ENCODE measurements around the gene ROBO1. TPM values are rescaled to one million over a fixed set of nuclear protein-coding genes. Genes with fewer than 3 reads are reported as not detected.

ROBO1 gene
- polyA plus RNA-seq, 1 donor (not counting 4 experiments of a cell fraction or from before 2014, with no cell fraction given), result 27.1 TPM

DNA sequence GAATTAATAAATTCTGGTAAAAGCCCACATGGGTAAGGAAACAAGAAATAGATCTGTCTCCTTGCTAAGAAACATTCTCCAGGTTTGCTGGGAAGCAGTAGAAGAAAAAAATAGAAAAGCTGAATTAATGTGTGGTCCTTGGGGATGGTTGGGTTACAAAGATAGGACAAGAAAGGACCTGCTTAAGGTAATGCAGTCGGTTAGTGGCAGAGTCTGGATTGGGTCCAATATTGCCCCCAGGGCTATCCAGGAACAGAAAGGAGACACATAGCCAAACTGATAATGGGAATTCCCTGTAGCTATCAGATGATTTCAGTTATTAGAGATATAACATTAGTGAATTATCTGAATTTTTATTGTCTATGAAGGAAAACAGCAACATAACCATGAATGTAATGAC is 584.3 kb downstream of the ROBO1 start:
- no peaks in the 10 kb centered on the region for H3K9me3 ChIP-seq (ENCODE audit: control insufficient read depth, low read depth, low read length)
- dilution Hi-C loops (cut with MboI; ENCODE audit: extremely low pct_ligation_motif_present, low sequenced_read_pairs), result no loop called here
- H3K4me2 ChIP-seq (ENCODE audit: control insufficient read depth, extremely low read depth, insufficient read depth, low read depth, low read length), result peak overlapping the region; percentile 29
- H2AFZ ChIP-seq (ENCODE audit: control insufficient read depth, low read length), result no peak overlapping the region
- no peaks in the 10 kb centered on the region for H4K20me1 ChIP-seq (ENCODE audit: control insufficient read depth, extremely low read depth, insufficient read depth, low read length)
- no peak overlapping the region for H3K27ac ChIP-seq (ENCODE audit: control insufficient read depth, insufficient read depth, low read length)
- H3K9me1 ChIP-seq (ENCODE audit: control insufficient read depth, extremely low read depth, insufficient read depth, low read length), result no peaks in the 10 kb centered on the region
- H3K27me3 ChIP-seq (ENCODE audit: control insufficient read depth, extremely low read depth, insufficient read depth, low read length), result no peaks in the 10 kb centered on the region
- H3K36me3 ChIP-seq (ENCODE audit: control insufficient read depth in 2 of 2, extremely low read depth in 1 of 2, insufficient read depth in 2 of 2, low read length in 2 of 2), result no peaks in the 10 kb centered on the region
- TF ChIP-seq, protein P1, sequence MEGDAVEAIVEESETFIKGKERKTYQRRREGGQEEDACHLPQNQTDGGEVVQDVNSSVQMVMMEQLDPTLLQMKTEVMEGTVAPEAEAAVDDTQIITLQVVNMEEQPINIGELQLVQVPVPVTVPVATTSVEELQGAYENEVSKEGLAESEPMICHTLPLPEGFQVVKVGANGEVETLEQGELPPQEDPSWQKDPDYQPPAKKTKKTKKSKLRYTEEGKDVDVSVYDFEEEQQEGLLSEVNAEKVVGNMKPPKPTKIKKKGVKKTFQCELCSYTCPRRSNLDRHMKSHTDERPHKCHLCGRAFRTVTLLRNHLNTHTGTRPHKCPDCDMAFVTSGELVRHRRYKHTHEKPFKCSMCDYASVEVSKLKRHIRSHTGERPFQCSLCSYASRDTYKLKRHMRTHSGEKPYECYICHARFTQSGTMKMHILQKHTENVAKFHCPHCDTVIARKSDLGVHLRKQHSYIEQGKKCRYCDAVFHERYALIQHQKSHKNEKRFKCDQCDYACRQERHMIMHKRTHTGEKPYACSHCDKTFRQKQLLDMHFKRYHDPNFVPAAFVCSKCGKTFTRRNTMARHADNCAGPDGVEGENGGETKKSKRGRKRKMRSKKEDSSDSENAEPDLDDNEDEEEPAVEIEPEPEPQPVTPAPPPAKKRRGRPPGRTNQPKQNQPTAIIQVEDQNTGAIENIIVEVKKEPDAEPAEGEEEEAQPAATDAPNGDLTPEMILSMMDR (optimal IDR thresholded peaks at IDR 0.05 in 1 of 3, IDR thresholded peaks at IDR 0.05 in 1 of 3, conservative IDR thresholded peaks at IDR 0.05 in 1 of 3; ENCODE audit: extremely low read depth in 1 of 3, insufficient read depth in 2 of 3, low read length in 3 of 3), result no peak
- TF ChIP-seq EZH2 (IDR thresholded peaks at IDR 0.05; ENCODE audit: low read length), result no peak
- no peak overlapping the region for H3K4me3 ChIP-seq (ENCODE audit: control insufficient read depth in 2 of 3, extremely low read depth in 1 of 3, insufficient read depth in 2 of 3, low read depth in 1 of 3, low read length in 3 of 3)
- peaks cover 6% of the 10 kb centered on the region for H3K4me1 ChIP-seq (ENCODE audit: control insufficient read depth, extremely low read depth, insufficient read depth, low read length)
- no peak for DNase-seq (ENCODE audit: low read depth, low spot score)
- no peak overlapping the region for H3K9ac ChIP-seq (ENCODE audit: control insufficient read depth, extremely low read depth, insufficient read depth, low read length)
- no peaks in the 10 kb centered on the region for H3K79me2 ChIP-seq (ENCODE audit: control insufficient read depth, insufficient read depth, low read length)
- FAIRE-seq, result peak; percentile 66

DNA sequence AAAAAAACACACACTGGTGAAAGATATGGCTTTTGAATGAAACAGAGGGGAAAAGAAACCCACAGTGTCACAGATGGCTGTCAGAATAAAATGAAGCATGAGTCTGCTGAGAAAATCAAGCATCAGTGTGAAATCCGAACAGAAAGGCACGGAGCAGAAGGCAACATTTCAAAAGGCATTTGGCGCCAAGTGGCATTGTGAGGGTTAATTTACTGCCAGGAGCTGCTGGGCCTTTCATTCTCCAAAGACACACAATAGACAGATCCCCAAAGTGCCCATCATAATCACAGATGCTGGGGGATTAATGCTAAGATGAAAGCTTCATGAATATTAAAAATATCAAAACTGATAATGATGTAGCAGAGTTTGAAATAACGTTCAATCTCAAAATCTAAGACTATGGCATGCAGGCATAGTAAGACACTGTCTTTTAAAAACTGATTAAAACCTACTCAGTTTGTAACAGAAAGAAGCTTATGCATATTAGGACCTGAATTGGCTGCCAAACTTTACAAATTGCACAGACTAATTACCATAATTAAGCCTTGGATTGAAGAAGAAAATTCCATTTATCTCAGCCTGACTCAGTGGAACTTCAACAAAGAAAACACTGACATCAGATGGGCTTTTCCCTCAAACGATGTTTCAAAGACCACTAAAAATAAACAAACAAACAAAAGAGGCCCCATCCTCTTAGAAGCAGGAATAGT is 589.2 kb downstream of the ROBO1 start:
- no peak overlapping the region for H3K4me2 ChIP-seq (ENCODE audit: control insufficient read depth, extremely low read depth, insufficient read depth, low read depth, low read length)
- DNase-seq (ENCODE audit: low read depth, low spot score) (no peak), FAIRE-seq (peak; percentile 34)
- dilution Hi-C loops (cut with MboI; ENCODE audit: extremely low pct_ligation_motif_present, low sequenced_read_pairs), result no loop called here
- TF ChIP-seq, protein P1 (optimal IDR thresholded peaks at IDR 0.05 in 1 of 3, IDR thresholded peaks at IDR 0.05 in 1 of 3, conservative IDR thresholded peaks at IDR 0.05 in 1 of 3; ENCODE audit: extremely low read depth in 1 of 3, insufficient read depth in 2 of 3, low read length in 3 of 3), result no peak
- TF ChIP-seq EZH2 (IDR thresholded peaks at IDR 0.05; ENCODE audit: low read length), result no peak
- H3K9me1 ChIP-seq (ENCODE audit: control insufficient read depth, extremely low read depth, insufficient read depth, low read length), result no peaks in the 10 kb centered on the region
- H3K4me3 ChIP-seq (ENCODE audit: control insufficient read depth in 2 of 3, extremely low read depth in 1 of 3, insufficient read depth in 2 of 3, low read depth in 1 of 3, low read length in 3 of 3), result no peak overlapping the region
- H3K9ac ChIP-seq (ENCODE audit: control insufficient read depth, extremely low read depth, insufficient read depth, low read length), result no peak overlapping the region
- H3K27me3 ChIP-seq (ENCODE audit: control insufficient read depth, extremely low read depth, insufficient read depth, low read length), result no peaks in the 10 kb centered on the region
- no peaks in the 10 kb centered on the region for H3K36me3 ChIP-seq (ENCODE audit: control insufficient read depth in 2 of 2, extremely low read depth in 1 of 2, insufficient read depth in 2 of 2, low read length in 2 of 2)
- H2AFZ ChIP-seq (ENCODE audit: control insufficient read depth, low read length), result no peak overlapping the region
- peaks cover 6% of the 10 kb centered on the region for H3K4me1 ChIP-seq (ENCODE audit: control insufficient read depth, extremely low read depth, insufficient read depth, low read length)
- H3K79me2 ChIP-seq (ENCODE audit: control insufficient read depth, insufficient read depth, low read length), result no peaks in the 10 kb centered on the region
- H3K9me3 ChIP-seq (ENCODE audit: control insufficient read depth, low read depth, low read length), result no peaks in the 10 kb centered on the region
- H4K20me1 ChIP-seq (ENCODE audit: control insufficient read depth, extremely low read depth, insufficient read depth, low read length), result no peaks in the 10 kb centered on the region
- no peak overlapping the region for H3K27ac ChIP-seq (ENCODE audit: control insufficient read depth, insufficient read depth, low read length)
